NCI-H1694 treated with DMSO at 0.1 percent for 48 hours (cell line): ENCODE results near the gene MXD1.
"Not testable (repeated sequence)": the region's sequence is repeated elsewhere in the genome, so short reads cannot be mapped to it uniquely, and the experiment has no call there.

Source experiments
- DNase-seq: peaks from one replicate; lab custom pipeline; 2025; lab: John Stamatoyannopoulos, UW

The MXD1 gene

DNA sequence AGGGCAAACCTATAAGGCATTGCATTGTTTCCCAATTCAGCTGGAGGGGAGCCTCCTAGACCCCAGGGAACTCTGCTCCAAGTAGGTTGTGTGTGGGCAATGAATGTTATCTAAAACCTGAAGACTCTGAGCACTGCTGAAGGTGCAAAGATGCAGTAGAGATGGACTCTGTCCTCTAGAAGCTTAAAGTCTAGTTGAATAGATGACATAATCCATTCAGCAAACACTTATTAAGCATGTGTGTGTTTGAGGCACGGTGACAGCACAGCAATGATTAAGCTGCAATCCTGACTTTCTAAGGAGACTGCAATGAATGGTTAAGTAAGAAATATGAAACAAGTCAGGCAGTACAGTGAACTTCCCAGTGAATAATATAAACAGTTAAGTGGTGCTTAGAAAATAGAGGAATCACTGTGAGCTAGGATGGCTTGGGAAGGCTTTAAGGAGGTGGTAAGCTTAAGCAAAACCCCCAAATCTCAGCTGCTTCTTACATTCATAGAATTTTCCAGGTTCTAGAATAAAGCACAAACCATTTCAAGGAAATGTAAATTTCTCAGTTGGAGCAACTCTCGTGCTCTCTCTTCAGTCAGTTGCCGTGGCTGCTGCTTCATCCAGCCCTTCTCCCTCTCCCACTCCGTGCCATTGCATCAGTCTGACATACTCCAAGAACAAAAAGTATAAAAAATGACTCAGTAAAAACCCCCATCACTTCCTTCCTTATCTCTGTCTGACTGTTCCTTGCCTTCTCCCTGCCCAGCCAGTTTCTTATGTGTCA, 19.1 kb downstream of the MXD1 start:
- no peak for DNase-seq

DNA sequence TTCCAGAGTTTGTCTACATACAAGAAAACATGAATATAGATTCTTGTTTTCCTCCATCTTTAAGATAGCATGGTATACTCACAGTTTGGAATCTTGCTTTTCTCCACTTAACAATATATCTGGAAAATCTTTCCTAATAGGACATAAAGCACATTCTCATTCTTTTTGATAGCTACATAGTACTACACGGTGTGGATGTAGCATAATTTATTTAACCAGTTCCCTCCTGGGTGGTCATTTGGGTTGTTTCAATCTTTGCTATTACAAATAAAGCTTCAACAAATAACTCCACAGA, 19.7 kb downstream of the MXD1 start:
- DNase-seq: no peak

GRCh38 chr2:69935011-69935410, 20.1 kb downstream of the MXD1 start:
- no peak for DNase-seq

DNA sequence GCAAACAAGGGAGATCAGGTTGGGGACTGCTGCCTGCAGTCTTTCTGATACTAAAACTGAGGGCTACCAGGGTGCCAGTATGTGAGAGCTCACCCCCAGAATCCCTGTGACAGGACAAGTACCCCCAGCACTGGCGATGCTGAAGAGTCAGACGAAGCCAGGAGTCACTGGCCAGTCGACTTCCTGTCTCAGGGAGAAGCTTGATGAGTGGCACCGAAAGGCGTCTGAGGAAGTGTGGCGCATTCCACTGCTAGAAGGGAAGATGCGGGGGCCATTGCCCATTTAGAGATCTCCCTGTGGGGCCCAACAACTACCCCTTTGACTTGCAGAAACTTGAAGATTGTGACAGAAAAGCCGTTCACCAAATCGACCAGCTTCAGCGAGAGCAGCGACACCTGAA, 22.0 kb downstream of the MXD1 start:
- DNase-seq: no peak

DNA sequence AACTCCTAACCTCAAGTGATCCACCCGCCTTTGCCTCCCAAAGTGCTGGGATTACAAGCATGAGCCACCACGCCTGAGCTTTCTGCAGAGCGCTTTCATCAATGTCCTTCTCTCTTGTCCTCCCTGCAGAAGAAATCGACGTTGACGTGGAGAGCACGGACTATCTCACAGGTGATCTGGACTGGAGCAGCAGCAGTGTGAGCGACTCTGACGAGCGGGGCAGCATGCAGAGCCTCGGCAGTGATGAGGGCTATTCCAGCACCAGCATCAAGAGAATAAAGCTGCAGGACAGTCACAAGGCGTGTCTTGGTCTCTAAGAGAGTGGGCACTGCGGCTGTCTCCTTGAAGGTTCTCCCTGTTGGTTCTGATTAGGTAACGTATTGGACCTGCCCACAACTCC, 23.1 kb downstream of the MXD1 start:
- DNase-seq: no peak

GRCh38 chr2:69939722-69940121, 24.8 kb downstream of the MXD1 start:
- no peak for DNase-seq

DNA sequence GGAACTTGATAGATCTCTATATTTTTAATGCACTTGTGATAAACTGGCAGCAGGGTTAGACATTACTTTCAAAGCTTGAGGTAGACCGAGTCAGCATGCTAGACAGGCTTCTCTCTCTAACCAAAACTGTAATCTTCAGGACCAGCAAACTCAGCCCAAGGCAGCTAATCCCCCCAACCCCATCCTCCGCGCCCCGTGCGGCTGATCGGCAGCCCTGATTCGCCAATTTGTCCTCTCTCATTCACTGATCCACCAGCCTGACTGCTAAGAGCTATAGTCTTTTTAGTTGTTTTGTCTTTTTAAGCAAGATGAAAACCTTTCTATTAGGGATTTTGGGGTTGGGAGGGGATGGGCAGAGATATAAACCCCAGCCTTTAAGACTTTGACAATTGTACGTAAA, 25.8 kb downstream of the MXD1 start:
- no peak for DNase-seq

GRCh38 chr2:69943000-69943842, 28.3 kb downstream of the MXD1 start:
- DNase-seq: no peak

DNA sequence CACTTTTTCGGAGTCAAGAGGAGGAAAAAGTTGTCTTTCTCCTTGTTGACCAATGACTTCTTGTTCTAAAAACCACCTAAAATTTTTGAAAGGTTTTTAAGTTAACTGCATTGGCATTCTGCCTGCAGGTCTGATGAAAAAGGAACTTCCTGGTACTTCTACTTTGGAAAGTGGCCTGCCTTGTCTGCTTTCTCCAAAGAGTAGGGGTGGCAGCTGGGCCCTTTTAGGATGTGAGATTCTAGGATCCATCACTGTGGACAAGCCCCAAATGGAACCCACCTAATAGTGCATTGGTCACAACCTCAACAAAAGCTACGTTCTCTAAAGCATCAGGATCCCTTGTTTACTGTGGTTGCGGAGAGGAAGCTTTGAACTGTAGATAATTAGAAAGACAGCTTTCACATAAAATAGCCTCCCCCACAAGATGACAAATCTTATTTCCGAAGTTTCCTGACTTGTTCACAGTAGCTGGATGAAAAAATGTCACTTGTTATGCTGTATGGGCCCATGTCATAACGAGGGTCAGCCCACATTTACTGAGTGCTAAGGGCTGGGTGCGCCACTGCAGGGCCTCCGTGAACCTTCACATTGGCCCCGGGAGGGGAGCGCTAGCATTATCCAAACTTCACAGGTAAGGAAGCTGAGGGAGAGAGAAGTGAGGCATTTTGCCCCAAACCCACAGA, 29.1 kb downstream of the MXD1 start:
- DNase-seq: no peak

- no peak for DNase-seq
Measured at GRCh38 chr2:69944756-69945155, 29.8 kb downstream of the MXD1 start.

- no peak for DNase-seq
Measured at GRCh38 chr2:69945441-69945840, 30.5 kb downstream of the MXD1 start.

DNA sequence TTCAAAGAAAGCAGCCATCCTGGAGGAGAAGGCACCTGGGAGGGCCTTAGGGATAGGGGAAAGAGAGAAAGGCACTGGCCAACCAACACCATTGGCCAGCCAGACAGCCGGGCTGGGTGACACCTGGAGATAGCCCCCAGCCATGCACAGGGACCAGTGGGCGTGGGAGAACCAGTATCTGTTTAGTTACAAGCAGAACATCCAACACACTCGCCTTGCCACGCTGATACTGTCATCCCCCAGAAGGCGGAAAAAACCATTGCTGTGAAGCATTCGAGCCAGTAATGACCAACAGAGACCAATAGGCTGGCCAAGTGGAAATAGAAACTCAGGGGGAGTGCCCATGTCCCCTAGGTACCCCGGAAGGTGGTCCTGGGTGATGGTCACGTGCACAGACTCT, 31.0 kb downstream of the MXD1 start:
- DNase-seq: no peak

GRCh38 chr2:69946351-69947324, 31.7 kb downstream of the MXD1 start:
- no peak for DNase-seq

DNA sequence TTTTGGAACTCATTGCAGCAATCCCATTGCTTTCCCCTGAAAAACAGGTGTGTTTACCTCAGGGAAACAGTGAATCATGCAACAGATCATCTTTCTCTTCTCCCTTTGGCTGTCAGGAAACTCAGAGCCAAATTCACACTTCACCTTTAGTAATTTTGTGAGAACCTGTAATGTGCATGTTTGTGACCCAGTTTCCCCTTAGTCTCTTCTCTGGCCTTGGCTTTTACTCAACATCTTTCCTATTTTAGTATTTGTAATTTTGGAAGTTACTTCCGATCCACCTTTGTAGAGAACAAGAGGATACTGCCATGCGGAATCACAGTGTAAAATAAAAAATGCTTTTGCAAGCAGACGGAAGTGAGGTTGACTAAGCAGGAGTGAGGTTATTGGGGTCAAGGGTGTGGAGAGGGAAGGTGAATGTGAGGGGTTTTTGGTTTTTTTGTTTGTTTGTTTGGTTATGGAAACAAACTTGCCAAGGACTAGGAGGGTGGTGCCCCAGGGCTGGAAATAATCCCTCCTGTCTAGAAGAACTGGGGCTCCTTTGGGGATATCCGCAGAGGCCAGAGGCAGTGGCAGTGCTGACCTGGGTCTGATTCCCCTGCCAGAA, 32.5 kb downstream of the MXD1 start:
- no peak for DNase-seq

DNA sequence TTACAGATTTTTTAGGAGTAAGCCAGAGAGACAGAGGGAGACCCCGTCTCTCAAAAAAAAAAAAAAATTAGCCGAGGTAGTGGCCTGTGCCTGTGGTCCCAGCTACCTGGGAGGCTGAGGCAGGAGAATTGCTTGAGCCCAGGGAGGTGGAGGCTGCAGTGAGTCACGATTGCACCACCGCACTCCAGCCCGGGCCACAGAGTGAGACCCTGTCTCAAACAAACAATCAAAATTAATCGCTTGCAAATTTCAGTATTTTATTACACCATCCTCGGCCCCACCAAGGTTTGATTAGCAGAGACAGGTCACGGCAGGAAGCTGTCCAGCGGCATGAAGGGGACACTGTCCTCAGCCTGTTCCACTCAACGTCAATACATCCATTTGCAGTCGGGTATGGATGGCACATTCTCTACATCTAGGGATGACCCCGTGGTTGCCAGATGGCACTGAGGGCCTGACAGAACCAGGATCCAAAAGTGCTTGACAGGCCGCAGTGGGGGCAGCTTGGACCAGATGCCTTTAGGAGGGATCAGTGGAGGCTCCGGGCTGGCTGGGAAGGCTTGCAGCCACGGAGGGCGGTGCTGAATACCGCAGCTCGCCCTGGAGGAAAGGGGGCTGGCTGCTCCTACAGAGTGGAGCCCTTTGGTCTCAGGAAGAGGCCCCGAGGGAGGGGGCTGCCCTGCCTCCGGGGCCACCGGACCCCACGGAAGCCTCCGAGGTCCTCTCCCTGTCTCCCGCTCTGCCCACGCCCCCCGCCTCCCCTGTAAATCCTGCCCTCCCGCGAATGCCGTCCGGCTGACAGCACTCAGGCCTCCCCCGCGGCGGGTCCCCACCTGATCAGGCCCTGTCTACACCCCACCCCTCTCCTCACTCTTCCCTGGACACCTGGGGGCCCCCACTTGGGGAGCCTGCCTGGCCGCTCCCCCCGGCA, 33.4 kb downstream of the MXD1 start:
- DNase-seq: no peak

GRCh38 chr2:69948963-69949645, 34.2 kb downstream of the MXD1 start:
- no peak for DNase-seq

DNA sequence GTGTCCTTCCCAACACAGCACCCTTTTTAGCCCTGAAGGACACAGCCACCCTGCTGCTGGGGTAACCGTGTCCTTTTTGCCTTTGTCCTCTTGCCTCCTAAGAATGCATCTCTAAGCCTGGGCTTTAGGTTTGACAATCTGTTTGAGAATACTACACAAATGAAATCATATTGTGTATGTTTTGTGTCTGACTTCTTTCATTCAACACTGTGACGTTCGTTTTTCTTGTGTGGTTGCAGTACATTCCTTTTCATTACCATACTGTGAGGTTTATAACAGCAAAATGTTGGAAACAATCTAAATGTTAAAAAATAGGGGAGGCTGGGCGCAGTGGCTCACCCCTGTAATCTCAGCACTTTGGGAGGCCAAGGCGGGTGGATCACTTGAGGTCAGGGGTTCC, 35.3 kb downstream of the MXD1 start:
- no peak for DNase-seq

GRCh38 chr2:69950671-69951070, 35.8 kb downstream of the MXD1 start:
- not testable (repeated sequence) for DNase-seq

DNA sequence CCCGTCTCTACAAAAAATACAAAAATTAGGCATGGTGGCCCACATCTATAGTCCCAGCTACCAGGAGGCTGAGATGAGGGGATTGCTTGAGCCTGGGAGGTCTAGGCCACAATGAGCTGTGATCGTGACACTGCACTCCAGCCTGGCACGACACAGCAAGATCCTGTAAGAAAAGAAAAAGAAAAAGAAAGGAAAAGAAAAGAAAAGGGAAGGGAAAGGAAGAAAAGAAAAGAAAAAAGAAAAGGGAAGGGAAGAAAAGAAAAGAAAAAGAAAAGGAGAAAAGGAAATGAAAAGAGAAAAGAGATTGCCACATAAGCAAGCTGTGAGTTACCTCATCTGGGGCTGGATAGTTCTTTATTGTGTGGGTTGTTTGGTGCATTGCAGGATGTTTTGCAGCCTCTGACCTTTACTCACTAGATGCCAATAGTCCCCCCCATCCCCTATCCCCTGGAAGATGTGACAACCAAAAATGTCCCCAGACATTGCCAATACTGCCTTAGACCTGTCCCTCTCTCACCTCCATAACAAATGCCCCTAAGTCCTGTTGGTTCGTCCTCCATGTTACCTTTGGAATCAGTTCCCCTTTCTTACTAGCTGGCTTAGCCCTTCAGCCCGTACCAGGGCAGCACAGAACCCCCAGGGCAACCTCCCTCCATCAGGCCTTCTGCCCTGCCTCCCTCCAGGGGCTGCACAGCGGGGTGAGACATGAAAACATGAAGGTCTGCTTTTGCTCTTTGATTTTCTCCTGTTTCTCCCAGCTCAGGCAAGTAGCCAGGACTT, 37.6 kb downstream of the MXD1 start:
- no peak for DNase-seq
